ENCODE results near the gene SPOP.

Gene SPOP

DNA sequence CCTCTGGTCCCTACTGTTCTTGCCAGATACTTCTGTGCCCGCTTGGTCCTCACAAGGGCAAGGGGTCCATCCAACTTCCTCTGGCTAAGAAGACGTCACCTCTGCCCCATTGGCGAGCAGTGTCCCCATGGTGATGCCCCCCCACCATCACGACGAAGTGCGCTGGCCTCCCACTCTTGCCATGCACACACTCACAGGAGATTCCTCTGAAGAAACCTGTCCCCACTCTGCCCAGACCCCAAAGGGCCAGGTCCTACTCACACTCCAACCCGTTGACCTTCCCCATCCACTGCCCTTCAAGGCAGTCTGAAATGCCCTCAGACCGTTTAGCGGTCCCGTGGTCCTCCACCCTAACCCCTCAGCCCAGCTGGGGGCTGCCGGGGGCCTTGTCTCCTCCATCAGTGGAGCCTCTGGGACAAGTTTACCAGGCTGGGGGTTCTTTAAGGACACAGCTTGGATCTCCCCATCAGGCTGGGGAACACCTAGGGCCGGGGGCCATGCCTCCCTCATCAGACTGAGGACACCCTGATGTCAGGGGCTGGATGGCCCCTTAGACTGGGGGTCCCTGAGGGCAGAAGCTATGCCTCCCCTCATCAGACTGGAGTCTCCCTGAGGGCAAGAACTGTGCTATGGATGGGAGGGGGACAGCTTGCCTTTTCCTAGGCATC, 95.7 kb downstream of the SPOP start:
- no peak for DNase-seq

DNA sequence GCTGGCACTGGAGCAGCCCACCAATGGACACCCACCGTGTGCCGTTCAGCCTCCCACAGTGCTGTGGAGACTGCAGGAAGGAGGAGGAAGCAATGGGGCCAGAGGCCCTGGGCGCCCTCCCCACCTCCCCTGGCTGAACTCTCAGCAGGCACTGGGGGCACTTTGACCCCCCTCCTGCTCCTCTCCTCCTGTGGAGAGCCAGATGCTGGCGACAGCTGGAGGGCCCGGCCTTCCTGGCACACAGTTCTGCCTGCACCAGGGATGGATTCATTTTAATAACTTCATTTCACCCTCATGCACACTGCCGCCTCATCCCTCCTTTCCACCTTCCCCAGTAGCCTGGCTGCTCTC, 96.3 kb downstream of the SPOP start:
- no peak for DNase-seq

DNA sequence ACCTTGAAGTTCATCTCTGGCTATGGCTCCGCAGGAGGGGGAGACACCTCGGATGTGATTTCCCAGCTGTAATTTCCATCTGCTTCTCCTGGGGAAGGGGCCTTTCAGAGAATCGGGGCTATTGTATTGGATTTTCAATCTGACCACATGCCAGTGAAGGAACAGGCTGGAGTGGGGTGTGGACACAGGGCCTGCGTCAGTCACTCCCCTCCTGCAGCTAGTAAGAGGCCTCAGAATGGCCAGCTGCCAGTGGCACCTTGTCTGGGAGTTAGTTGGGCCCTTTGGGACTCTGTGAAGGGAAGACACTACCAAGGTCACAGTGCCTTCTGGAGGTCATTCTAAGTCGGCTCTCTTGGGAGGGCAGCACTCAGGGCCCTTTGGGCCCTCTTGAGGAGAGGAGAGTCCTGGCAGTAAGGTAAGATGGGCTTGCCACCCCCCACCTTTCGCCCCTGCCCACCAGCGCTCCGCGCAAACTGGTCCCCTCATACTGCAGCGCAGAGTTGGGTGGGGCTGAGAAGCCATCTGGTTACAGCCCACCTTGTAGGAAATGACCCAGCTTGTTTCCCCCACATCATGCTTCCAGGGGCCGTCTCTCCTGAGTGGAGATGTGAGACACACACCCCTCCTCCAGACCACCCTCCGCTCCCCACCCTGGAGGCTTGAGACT, 96.8 kb downstream of the SPOP start:
- no peak for DNase-seq

DNA sequence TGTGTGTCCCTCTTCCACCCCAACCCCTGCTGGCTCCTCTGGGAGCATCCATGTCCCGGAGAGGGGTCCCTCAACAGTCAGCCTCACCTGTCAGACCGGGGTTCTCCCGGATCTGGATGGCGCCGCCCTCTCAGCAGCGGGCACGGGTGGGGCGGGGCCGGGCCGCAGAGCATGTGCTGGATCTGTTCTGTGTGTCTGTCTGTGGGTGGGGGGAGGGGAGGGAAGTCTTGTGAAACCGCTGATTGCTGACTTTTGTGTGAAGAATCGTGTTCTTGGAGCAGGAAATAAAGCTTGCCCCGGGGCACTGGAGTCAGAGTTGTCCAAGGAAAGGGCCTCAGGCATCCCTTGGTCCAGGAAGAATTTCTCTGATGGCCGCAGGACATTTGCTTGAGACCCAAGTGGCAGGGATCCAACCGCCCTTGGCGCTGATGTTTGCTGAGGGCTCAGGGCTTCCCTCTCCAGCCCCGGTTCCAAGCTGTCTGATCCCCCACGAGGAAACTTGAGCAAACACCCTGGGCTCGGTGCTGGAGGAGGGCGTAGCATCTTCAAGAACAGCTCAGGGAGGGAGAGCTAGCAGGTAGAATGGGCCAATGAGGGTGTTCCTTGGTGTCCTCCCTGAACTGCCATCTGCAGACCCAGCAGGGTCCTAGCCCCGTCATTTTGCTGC, 97.7 kb downstream of the SPOP start:
- no peak for DNase-seq

DNA sequence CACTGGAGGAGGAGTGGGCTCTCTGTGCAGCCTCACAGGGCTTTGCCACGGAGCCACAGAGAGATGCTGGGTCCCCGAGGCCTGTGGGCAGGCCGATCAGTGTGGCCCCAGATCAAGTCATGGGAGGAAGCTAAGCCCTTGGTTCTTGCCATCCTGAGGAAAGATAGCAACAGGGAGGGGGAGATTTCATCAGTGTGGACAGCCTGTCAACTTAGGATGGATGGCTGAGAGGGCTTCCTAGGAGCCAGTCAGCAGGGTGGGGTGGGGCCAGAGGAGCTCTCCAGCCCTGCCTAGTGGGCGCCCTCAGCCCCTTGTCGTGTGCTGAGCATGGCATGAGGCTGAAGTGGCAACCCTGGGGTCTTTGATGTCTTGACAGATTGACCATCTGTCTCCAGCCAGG, 98.4 kb downstream of the SPOP start:
- DNase-seq: no peak

DNA sequence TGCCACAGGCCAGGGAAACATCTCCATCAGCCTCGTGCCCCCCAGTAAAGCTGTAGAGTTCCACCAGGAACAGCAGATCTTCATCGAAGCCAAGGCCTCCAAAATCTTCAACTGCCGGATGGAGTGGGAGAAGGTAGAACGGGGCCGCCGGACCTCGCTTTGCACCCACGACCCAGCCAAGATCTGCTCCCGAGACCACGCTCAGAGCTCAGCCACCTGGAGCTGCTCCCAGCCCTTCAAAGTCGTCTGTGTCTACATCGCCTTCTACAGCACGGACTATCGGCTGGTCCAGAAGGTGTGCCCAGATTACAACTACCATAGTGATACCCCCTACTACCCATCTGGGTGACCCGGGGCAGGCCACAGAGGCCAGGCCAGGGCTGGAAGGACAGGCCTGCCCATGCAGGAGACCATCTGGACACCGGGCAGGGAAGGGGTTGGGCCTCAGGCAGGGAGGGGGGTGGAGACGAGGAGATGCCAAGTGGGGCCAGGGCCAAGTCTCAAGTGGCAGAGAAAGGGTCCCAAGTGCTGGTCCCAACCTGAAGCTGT, 98.9 kb downstream of the SPOP start:
- no peak for DNase-seq

DNA sequence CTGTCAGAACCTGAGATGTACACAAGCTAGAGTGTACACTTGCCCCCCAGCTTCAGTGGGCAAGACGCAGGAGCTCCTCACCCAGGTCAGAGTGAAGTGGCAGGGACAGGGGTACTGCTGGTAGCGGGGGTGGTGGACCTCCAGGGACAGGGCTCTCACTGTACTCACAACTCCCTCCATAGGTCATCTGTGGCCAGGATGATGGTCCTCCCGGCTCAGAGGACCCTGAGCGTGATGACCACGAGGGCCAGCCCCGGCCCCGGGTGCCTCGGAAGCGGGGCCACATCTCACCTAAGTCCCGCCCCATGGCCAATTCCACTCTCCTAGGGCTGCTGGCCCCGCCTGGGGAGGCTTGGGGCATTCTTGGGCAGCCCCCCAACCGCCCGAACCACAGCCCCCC, 99.5 kb downstream of the SPOP start:
- DNase-seq: no peak

DNA sequence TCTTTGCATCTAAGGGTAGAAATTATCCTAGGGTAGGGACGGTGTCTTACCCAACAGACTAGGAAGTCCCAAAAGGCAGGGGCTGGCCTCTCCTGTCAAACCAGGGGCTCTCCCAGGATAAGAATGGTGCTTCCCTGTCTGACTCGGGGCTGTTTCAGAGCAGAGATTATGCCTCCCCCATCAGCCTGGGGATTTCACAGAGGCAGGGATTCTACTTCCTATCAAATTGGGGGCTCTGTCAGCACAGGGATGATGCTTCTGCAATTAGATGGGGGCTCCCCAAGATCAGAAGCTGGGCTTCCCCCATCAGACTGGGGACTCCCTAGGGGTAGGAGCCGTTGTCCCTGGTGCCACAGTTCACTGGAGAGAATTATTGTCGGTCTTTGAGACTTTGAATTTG, 99.9 kb downstream of the SPOP start:
- DNase-seq: no peak

DNA sequence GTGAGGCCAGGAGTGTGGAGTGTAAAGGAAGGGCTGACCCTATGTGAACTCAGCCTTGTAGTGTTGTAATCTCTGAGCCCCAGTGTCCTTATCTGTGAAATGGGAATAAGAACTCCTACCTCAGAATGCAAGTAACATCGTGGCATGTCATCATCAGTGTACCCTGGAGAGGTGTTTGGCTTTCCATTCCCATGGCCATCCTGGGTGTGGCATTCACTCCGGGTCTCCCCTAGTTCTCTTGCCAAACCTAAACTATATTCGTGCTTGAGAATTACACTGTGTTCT, 100.3 kb downstream of the SPOP start:
- DNase-seq: no peak

DNA sequence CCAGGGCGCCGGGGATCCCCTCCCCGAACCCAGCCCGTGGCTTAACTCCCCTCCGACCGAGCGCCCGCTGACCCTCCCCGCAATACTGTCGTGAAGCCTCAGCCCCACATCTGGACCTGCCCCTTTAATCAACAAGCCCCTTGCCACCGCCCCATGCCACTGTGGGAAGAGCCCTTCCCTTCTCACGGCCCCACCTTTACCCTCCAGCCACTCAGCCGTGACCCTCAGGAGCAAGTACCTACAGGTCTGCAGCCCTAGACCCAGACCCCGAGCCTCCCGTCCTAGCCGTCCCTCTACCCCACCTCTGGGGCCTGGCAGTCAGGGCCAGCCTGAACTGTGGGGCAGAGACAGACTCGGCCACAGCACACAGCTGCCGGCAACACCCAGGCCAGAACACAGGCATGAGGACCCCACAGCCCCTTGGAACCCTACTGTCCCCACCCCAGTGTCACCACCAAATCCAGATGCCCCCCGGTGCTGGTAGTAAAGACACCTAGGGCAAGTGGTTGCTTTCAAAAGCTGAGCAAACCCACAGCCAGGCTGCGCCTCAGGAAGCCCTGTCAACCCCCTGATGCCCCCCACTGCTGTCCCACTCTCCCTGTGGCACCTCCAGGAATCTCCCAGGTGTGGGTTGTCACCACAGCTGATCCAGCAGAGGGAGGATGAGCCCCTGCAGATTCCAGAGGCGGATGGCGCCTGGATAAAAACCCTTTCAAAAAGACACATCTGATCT, 100.8 kb downstream of the SPOP start:
- DNase-seq: no peak

DNA sequence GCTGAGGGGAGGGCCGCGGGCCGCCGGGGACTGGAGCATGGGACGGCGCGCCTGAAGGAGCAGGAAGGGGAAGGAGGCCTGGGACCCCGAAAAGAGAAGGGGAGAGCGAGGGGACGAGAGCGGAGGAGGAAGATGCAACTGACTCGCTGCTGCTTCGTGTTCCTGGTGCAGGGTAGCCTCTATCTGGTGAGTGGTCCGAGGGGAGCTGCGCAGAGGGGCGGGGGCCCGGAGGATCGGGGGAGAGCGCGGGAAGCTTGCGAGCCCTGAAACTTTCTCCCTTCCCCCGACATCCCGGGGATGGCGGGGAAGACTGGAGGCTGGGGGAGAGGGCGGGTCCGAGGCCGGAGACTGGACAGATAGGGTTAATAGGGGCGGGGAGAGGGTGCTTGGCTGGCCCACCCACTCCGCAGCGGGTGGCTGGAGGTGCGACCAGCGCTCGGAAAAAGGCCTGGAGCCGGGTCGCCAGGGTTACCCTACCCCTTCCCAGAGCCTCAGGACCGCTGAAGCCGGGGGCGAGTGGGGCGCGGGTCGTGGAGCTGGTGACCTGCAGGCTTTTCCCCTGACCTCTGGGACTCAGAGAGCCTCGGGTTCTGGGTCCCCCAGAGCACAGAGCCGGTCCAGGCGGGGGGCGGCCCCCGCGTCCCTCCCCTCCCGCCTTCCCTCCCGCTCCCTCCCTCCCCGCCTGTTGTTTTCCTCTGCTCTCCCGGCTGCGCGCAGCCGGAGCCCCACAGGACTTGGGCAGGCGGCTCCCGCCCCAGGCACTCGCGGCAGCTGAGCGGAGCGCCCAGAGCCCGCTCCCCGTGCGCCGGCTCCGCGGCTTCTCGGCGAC, 101.6 kb downstream of the SPOP start:
- DNase-seq: no peak

DNA sequence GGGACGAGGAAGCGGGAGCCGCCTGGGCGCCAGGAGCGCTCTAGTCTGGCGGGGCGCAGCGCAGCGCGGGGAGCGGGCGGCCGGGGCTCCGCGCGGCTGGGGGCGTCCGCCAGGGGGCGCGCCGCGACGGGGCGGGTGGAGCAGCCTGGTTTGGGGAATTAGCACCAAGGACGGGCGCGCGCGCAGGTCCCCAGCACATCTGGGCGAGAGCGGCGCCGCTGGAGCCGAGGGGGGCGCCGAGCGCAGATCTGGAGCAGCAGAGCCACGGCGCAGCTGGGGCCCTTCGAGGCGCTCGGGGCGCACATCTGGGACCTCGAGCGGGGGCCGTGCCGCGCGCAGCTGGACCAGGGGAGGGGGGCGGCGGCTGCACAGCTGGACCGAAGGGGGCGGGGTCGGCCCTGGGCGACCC, 102.2 kb downstream of the SPOP start, which contains the start of gene NXPH3:
TSS of gene NXPH3 (plus strand) at position 193 of the 409 bp plus-strand sequence. CDS start 349 bp downstream, outside the sequence.
- DNase-seq: no peak

DNA sequence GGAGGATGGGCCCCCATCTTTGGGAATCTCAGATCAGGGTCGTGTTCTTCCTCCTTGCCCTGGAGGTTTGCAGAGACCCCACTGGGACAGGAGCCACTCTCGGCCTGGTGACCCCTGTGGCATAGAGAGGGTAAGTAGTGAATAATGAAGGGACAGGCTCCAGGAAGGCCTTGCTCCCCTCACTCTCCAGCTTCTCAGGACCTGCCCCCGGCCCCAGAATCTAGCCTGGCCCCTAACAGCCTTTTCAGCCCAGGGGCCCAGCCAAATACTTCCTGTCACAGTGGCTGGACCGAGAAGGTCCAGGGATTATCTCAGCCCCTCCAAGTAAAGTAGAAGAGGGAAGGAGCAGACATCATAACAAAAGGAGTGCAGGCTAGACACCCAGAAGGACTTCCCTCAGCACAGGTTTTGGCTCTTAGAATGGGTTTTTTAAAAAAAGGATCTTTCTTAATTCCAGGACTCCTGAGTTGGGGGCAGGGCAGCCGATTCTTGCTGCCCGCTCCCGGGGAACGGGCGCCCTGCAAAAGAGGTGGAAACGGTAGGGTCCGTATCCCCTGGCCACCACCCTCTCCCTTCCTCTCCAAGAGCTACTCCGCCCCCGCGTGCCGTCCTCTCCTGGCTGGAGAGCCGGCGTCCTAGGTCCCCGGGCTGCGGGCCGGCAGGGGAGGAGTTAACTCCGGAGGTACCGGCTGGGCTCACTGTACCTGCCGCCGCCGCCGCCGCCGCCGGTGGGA, 102.8 kb downstream of the SPOP start:
- DNase-seq: no peak

DNA sequence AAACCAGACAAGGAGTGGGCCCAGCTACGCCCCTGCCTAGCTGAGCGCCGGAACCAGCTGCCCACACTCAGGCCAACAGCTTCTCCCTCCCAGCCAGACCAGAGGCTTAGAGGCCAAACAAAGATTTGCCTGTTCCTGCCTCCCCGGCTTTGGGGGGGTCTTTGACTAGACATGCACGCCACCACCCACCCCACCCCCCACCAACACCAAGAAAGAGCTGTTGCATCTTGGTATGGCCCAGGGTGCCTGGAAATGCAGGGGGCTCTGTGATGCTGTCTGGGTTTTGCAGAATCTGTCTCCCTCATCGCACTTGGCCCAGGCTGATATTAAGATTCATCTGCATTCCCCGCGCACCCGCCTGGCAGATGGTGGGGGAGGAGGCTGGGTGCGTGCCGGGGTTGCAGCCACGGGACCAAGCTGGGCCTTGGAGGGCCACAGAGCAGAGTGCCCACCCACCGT, 103.5 kb downstream of the SPOP start:
- no peak for DNase-seq

DNA sequence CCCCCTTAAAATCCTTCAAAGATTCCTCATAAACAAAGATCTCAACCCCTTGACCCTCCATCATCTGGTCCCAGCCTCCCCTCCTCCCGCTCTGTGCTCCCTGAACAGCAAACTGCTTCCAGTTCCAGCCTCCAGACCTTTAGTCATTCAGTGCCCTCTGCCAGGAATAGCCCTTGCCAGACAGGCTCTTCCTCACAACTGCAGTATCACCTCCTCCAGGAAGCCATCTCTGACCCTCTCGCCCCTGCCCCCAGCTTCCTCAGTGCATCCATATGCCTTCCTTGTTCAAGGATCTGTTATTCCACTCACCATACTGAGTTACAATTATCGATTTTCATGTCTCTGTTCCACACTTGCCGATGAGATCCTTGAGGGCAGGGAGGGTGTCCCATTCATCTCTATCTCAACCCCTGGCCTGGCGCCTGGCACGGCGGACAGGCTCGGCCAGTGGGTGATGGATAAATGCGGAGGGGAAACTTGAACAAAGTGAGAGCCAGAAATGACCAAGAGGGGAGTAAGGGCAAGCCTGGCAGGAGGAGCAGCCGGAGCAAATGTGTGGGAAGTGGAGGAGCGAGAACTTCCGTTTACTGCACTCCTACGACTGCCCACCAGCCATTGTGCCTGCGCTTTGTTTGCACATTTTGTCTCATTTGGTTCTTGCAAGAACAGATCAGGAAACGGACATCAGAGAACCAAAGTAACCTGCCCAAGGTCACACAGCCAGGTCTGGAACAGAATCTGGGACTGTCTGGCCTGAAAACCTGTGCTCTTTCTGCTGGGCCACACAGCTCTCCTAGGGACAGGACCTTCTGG, 104.2 kb downstream of the SPOP start:
- no peak for DNase-seq

DNA sequence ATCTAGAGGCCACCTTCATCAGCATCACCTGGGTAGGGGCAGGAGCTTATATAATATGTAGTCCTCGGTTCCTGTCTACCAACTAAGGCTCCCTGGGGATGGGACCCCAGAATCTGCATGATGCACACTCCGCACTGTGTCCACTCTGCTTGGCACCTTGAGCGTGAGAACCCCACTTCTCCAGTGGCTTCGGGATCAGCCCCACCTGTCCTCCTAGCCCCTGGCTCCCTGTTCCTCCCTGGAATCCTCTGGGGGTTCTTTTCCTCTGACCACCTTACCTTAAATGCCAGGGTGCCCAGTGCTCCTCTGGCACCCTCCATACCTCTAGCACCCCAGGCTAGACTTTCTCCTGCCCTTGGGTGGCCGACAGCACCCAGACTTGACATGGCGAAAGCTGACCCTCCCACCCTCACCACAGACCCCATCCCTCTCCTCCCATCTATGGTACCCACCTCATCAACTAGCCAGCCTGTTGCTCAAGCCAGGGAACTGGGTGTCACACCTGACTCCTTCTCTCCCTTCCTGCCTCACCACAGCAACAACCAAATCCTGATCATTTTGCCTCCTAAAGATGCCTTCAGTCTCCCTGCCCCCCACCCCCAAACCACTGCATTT, 105.0 kb downstream of the SPOP start:
- DNase-seq: no peak

DNA sequence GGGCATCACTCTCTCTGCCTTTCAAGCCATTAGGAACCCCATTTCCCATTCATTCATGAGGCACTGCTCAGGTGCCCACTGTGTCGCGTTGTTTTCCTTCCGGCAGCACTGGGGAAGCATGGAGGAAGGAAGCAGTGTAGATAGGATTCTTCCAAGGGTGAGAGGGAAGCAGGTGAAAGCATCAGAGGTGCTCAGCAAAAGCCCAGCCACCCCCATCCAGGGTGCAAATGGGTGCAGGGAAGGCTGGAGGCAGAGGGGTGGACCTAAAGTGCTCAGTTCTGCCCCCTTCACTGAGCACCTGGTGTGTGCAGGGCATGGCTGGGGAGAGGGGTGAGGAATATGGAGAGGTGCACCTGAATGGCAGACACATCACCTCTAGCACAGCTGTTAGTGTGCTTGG, 105.7 kb downstream of the SPOP start:
- no peak for DNase-seq

DNA sequence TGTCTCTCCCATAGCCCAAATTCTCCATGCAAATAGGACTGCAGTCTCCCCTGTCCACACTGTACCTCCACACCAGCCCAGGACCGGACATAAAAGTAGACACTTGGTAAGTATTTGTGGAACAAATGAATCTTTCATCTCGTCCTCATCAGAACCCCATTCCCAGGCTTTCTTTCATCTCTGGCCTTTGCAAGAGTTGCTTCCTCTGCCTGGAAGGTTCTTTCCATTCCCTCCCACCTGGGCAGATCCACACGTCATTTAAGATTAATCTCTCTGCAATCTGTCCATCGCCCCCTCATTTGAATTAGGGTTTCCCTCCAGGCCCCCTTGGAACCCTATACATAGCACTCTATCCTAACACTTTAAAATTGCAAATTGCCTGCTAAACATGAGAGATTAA, 106.1 kb downstream of the SPOP start:
- DNase-seq: no peak

DNA sequence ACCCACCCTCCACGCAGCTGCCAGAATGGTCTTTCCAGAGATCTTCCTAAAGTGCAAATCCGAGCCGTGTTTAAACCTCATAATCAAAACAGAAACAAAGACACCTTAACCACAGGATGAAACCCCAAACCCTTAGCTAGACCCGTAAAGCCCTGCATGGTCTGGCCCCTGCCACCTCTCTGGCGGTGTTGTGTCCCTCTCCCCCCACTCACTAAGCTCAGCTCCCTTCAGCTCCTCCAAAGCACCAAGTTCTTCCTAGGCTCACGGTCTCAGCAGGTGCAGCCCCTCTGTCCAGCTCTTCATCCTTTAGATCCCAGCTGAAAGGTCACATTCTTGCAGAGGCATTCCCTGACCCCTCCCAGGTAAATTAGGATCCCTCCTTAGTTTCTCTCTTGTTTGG, 106.6 kb downstream of the SPOP start:
- no peak for DNase-seq

DNA sequence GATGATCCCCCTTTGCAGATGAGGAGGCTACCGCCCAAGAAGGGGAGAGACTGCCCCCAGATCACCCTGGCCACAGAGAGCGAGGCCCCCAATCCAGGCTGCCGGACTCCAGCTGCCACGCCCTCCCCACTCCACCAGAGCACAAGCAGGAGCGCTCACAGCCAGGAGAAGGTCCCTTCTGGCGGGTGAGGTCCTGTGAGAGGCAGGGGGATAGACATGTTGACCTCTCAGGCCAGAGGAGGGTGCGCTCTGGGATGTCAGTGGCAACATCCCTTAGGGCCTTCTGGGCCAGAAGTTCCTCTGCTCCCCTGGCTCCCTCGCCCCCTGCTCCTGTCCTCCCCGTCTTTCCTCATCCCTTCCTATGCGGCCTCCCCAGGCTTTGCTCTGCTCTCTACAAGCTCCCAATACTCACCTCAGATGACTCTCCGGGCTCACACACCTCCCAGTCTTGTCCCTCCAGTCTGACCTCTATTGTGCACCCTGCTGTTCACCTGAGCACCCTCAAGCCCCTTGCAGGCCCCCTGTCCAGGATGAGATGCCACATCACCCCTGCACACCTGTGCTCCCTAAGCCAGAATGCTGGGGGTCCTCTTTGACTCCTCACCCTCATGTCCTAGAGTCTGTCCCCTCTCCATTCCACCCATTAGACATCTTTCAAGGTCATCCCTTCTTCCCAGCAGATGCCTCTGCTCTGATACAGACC, 107.2 kb downstream of the SPOP start:
- DNase-seq: no peak

Data from NCI-H446 treated with DMSO at 0.1 percent for 48 hours (cell line).